Skeletal muscle satellite cell (primary cell): ENCODE data around the gene PTPRU.

Experiments
- H3K27me3 ChIP-seq: 2 replicates; pipeline ENCODE4 v1.7.0; 2013; ENCODE audit warnings: low read length; ENCODE audit not compliant: control insufficient read depth, insufficient read depth
- H3K36me3 ChIP-seq: 2 replicates; pipeline ENCODE4 v1.7.0; 2013; ENCODE audit warnings: mild to moderate bottlenecking, control low read depth, low read length; ENCODE audit not compliant: insufficient read depth
- H3K4me1 ChIP-seq: 2 replicates; pipeline ENCODE4 v1.7.0; 2013; ENCODE audit warnings: low read length; ENCODE audit not compliant: control insufficient read depth, insufficient read depth
- H3K4me2 ChIP-seq: 2 replicates; pipeline ENCODE4 v1.7.0; 2013; ENCODE audit warnings: mild to moderate bottlenecking, low read length
- H3K4me3 ChIP-seq: 2 replicates; pipeline ENCODE4 v1.7.0; 2013; ENCODE audit warnings: low read length
- H3K9ac ChIP-seq: 2 replicates; pipeline ENCODE4 v1.7.0; 2013; ENCODE audit warnings: mild to moderate bottlenecking, low read depth, low read length, moderate library complexity
- H3K9me3 ChIP-seq: replicated peaks from 2 replicates; pipeline ENCODE4 v1.7.0; 2013; ENCODE audit warnings: mild to moderate bottlenecking, control low read depth, low read length

The PTPRU gene

DNA sequence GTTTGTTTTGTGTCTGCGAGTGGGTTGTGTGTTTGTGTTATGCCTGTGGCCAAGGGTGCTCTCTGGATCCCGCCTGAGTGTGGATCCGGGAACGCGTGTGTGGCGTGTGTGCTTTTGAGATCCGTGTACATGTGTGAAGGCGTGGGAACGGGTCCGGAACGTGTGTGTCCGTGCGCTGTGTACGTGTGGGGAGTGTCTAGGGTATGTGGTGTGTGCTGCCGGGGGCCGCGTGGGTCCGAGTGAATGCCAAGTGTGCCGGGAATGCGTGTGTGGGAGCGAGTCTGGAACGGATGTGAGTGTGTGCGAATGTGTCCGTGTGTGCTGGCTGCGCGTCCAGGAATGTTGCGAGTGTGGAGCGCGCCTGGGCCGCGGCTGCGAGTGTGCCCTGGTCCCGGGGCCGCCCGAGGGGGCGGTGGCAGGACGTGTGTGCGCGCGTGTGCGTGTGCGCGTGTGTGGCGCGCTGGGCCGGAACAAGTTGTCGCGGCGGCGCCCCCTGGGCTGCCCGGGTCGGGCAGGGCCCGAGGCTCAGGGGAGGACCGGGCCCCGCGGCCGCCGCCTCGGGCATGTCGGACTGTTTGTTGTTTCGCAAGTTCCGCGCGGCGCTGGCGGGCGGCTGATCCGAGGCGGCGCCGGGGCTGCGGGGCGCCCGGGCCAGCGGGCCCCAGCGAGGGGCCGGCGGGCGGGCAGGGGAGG, 953 bp downstream of the PTPRU start:
- Histone ChIP-seq H3K27me3 (peaks cover 10% of the 10 kb centered on the region), H3K9ac (peak overlapping the region; percentile 75), H3K36me3 (no peaks in the 10 kb centered on the region), H3K9me3 (no peaks in the 10 kb centered on the region), H3K4me3 (peak overlapping the region; percentile 80), H3K4me1 (peaks cover 36% of the 10 kb centered on the region), H3K4me2 (peak overlapping the region; percentile 85)

GRCh38 chr1:29237852-29238619, 1.7 kb downstream of the PTPRU start:
- Histone ChIP-seq H3K36me3 (no peaks in the 10 kb centered on the region), H3K27me3 (peaks cover 10% of the 10 kb centered on the region), H3K4me2 (peak overlapping the region; percentile 94), H3K4me1 (peaks cover 36% of the 10 kb centered on the region), H3K4me3 (peak overlapping the region; percentile 80), H3K9me3 (no peaks in the 10 kb centered on the region), H3K9ac (peak overlapping the region; percentile 75)

DNA sequence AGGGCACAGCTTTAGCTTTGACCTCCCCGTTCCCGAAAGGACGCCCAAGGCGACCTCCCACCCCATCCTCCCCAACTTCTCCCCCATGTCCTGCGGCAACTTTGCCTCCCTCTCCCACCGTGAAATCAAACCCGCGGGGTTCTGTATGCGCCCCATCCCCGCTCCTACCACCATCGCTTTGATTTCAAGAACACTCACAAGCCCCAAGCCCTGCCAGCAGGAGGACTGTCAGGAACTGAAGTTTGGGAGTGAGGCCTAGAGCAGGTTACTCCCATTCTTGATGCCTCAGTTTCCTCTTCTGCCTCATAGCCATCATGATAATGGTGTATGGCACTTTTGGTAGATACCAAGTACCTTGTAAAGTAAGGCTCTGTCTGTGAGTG, 2.3 kb downstream of the PTPRU start:
- Histone ChIP-seq H3K4me3 (peak overlapping the region; percentile 80), H3K9me3 (no peaks in the 10 kb centered on the region), H3K36me3 (no peaks in the 10 kb centered on the region), H3K9ac (no peak overlapping the region), H3K4me2 (peak overlapping the region; percentile 94), H3K27me3 (peaks cover 10% of the 10 kb centered on the region), H3K4me1 (peaks cover 38% of the 10 kb centered on the region)

GRCh38 chr1:29239142-29239541, 2.8 kb downstream of the PTPRU start:
- Histone ChIP-seq H3K9me3 (no peaks in the 10 kb centered on the region), H3K4me3 (no peak overlapping the region), H3K9ac (no peak overlapping the region), H3K36me3 (no peaks in the 10 kb centered on the region), H3K4me1 (peaks cover 40% of the 10 kb centered on the region), H3K27me3 (peaks cover 10% of the 10 kb centered on the region), H3K4me2 (no peak overlapping the region)

DNA sequence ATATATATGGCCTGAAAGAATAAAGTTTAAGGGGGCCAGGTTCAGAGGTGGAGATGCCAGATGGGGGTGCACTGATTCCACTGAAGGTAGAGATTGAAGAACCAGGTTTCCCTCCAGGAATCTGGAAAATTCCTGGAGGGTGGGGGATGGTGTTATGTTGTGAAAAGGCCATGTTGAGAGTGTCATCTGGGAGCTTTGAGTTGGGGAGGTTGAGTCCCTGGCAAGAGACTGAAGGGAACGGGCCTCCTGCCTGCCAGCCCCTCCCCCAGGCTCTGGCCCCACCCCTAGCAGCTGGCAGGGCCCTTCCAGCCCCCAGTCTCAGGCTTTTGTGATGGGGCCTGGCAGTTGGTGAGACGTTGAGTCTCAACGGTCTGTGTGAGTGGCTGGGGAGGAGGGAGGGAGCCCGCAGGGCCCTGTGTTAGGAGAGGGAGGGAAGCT, 4.1 kb downstream of the PTPRU start:
- no peaks in the 10 kb centered on the region for H3K9me3 ChIP-seq
- H3K4me1 ChIP-seq: peaks cover 35% of the 10 kb centered on the region
- no peaks in the 10 kb centered on the region for H3K36me3 ChIP-seq
- H3K4me2 ChIP-seq: no peak overlapping the region
- peaks cover 10% of the 10 kb centered on the region for H3K27me3 ChIP-seq
- H3K9ac ChIP-seq: no peak overlapping the region
- H3K4me3 ChIP-seq: no peak overlapping the region

DNA sequence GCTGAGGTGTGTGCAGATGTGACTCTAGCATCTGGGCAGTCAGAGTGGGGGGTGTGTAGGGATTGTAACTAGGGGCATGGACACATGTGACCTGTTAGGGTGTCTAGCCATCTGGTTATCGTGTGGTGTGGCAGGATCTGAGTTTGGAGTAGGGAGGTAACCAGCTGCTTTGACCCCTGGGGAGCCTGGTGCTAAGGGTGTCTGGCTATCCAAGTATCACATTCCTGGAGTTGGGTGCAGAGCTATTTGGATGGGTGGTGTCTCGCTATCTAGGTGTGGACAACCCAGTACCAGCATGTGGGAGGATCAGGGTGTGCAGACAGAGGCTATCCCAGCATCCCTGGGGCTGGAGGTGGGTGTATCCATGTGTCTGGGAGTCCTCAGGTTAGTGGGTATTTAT, 4.7 kb downstream of the PTPRU start:
- H3K4me3 ChIP-seq: no peak overlapping the region
- H3K4me2 ChIP-seq: no peak overlapping the region
- H3K9ac ChIP-seq: no peak overlapping the region
- H3K4me1 ChIP-seq: peaks cover 32% of the 10 kb centered on the region
- H3K36me3 ChIP-seq: no peaks in the 10 kb centered on the region
- H3K9me3 ChIP-seq: no peaks in the 10 kb centered on the region
- peaks cover 10% of the 10 kb centered on the region for H3K27me3 ChIP-seq

DNA sequence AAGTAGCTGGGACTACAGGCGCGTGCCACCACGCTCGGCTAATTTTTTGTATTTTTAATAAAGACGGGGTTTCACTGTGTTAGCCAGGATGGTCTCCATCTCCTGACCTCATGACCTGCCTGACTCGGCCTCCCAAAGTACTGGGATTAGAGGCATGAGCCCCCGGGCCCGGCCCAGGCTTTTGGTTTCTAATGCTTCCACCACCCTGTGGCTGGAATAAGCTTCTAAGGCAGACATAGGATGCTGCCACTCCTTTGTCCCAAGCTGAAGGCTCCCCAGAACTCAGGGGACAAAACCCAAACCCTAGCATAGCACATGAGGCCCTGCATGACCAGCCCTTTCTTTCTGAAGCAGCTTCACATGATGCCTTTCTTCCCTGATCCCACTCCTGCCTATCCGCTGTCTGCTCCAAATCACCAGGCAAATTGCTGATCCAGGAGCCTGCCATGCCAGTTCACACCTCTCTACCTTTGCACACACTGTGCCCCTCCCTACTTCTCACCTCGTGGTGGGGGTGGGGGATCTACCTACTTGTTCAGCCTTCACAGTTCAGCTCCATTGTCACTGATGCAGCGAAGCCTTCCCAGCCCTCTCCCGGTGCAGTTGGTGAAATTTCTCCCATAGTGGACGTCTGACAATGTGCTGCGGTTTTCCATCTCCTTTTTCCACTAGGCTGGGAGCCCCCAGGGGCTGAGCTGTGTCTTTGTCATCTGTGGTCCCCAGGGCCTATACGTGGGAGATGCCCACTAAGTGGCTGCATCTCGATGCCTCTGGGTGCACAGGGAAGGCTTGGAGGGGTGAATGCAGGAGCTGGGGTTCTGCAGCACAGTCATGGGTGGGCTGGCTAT, 6.9 kb downstream of the PTPRU start:
- Histone ChIP-seq H3K9ac (no peak overlapping the region), H3K4me3 (no peak overlapping the region), H3K27me3 (no peaks in the 10 kb centered on the region), H3K4me1 (peaks cover 16% of the 10 kb centered on the region), H3K36me3 (no peaks in the 10 kb centered on the region), H3K4me2 (no peak overlapping the region), H3K9me3 (no peaks in the 10 kb centered on the region)

DNA sequence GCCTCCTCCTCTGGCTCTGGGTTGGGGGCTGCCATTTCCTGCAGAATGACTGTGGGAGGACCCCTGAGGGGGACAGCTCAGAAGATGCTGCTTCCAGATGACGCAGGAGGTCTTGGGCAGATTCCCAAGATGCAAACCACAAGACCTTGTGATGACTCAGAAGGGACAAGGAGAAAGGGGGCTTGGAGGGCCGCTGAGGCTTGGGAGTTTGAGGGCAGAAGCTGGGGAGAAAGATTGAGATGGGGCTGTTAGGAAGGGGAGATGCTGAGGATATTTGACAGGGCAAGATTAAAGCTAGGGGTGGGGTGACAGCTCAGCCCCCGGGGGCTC, 7.5 kb downstream of the PTPRU start:
- Histone ChIP-seq H3K9me3 (no peaks in the 10 kb centered on the region), H3K36me3 (no peaks in the 10 kb centered on the region), H3K4me2 (no peak overlapping the region), H3K4me1 (peaks cover 10% of the 10 kb centered on the region), H3K9ac (no peak overlapping the region), H3K4me3 (no peak overlapping the region), H3K27me3 (no peaks in the 10 kb centered on the region)

DNA sequence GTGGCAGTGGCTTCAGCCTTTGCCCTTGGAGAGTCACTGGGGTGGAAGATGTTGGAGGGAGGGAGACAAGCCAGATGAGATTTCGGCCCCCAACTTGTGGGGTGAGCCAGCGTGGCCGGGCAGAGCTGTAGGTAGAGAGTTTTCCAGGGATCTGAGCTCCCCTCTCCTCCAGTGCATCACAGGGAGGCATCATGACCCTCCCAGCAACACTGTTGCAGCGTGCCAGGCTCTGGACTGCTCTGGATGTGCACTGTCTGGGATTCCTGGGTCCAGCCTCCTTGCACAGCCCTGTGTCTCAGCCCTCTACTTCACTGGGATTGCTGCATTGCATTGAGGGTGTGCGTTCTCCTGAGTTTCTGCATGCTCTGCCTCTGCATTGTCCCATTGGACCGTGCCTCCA, 8.9 kb downstream of the PTPRU start:
- H3K4me3 ChIP-seq: no peak overlapping the region
- peaks cover 9% of the 10 kb centered on the region for H3K4me1 ChIP-seq
- H3K4me2 ChIP-seq: no peak overlapping the region
- no peak overlapping the region for H3K9ac ChIP-seq
- no peaks in the 10 kb centered on the region for H3K9me3 ChIP-seq
- no peaks in the 10 kb centered on the region for H3K36me3 ChIP-seq
- no peaks in the 10 kb centered on the region for H3K27me3 ChIP-seq

DNA sequence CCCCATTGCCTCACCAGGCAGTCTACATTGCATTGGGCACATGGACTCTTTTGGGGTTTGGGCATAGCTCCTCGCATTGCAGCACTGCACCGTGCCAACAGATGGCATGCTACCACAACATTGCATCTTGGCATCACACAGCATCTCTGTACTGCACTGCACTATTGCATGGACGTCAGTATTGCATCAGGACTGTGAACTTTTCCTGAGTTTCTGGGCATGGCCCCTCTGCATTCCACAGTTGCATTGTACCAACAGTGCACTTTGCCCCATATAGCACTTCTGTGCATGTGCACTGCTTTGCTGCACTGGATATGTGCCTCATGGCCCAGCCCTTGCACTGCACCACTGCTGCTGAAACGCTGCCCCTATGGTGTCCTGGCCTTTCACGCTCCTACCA, 9.6 kb downstream of the PTPRU start:
- no peak overlapping the region for H3K4me3 ChIP-seq
- no peaks in the 10 kb centered on the region for H3K9me3 ChIP-seq
- H3K27me3 ChIP-seq: no peaks in the 10 kb centered on the region
- no peak overlapping the region for H3K4me2 ChIP-seq
- H3K36me3 ChIP-seq: no peaks in the 10 kb centered on the region
- H3K9ac ChIP-seq: no peak overlapping the region
- H3K4me1 ChIP-seq: peaks cover 9% of the 10 kb centered on the region

DNA sequence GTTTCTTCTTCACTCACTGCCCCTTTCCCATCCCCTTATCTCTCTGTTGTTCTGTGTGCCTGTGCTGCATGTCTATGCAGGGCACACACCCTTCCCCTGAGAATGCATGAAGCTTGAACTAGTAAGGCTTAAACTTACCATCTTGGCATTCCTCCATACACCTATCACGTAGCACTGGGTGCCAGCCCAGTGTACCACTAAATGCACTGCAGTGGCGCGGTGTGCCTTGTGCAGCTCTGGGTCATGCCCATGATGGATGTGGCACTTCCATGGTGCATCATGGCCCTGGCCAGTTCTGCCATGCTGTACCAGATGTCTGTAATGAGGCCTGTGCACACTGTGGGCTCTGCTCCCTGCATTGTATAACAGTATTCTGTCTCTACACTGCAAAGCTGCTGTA, 10.7 kb downstream of the PTPRU start:
- no peaks in the 10 kb centered on the region for H3K9me3 ChIP-seq
- H3K4me1 ChIP-seq: peaks cover 9% of the 10 kb centered on the region
- no peak overlapping the region for H3K4me3 ChIP-seq
- no peaks in the 10 kb centered on the region for H3K36me3 ChIP-seq
- H3K4me2 ChIP-seq: no peak overlapping the region
- H3K9ac ChIP-seq: no peak overlapping the region
- H3K27me3 ChIP-seq: no peaks in the 10 kb centered on the region
